ENCODE measurements around the gene TMEM213. TPM values are rescaled to one million over a fixed set of nuclear protein-coding genes. Genes with fewer than 3 reads are reported as not detected.

Gene TMEM213
- total RNA-seq, 2 donors from 2014 or later: not detected

- DNase-seq: no peak
- intact Hi-C loops (cut with DNase I): no loop called here
- ATAC-seq: no peak
Observed at GRCh38 chr7:138832966-138833365, 35.2 kb downstream of the TMEM213 start.

- DNase-seq (no peak), ATAC-seq (no peak)
- intact Hi-C loops (cut with DNase I): no loop called here
Observed at GRCh38 chr7:138833596-138833995, 35.8 kb downstream of the TMEM213 start.

- ATAC-seq: no peak
- no peak for DNase-seq
- intact Hi-C loops (cut with DNase I): no loop called here
Observed at GRCh38 chr7:138834583-138834982, 36.8 kb downstream of the TMEM213 start.

GRCh38 chr7:138835087-138835486 is 37.3 kb downstream of the TMEM213 start:
- intact Hi-C loops (cut with DNase I): no loop called here
- no peak for ATAC-seq

GRCh38 chr7:138837627-138838026 is 39.8 kb downstream of the TMEM213 start:
- ATAC-seq: peak in 1 of 2 donors; percentile 53
- intact Hi-C loops (cut with DNase I): no loop called here
- peak; percentile 62 for DNase-seq

More at GRCh38 chr7:138835087-138835486, 37.3 kb downstream of the TMEM213 start:
- DNase-seq: no peak

GRCh38 chr7:138838166-138838565 is 40.4 kb downstream of the TMEM213 start:
- DNase-seq: no peak
- no peak for ATAC-seq
- intact Hi-C loops (cut with DNase I): no loop called here

- intact Hi-C loops (cut with DNase I): no loop called here
- ATAC-seq: no peak
Observed at GRCh38 chr7:138842111-138842510, 44.3 kb downstream of the TMEM213 start.

GRCh38 chr7:138843632-138844580 is 46.1 kb downstream of the TMEM213 start:
- DNase-seq (no peak), ATAC-seq (no peak)
- intact Hi-C loops (cut with DNase I): no loop called here

More at GRCh38 chr7:138842111-138842510, 44.3 kb downstream of the TMEM213 start:
- DNase-seq: no peak

- intact Hi-C loops (cut with DNase I): no loop called here
- ATAC-seq (no peak), DNase-seq (no peak)
Observed at GRCh38 chr7:138845711-138846110, 47.9 kb downstream of the TMEM213 start.

- ATAC-seq (no peak), DNase-seq (no peak)
- intact Hi-C loops (cut with DNase I): no loop called here
Observed at GRCh38 chr7:138848056-138848980, 50.5 kb downstream of the TMEM213 start.

GRCh38 chr7:138849701-138850100 is 51.9 kb downstream of the TMEM213 start:
- no peak for DNase-seq
- no peak for ATAC-seq
- intact Hi-C loops (cut with DNase I): no loop called here

GRCh38 chr7:138852469-138852868 is 54.7 kb downstream of the TMEM213 start:
- intact Hi-C loops (cut with DNase I): no loop called here
- ATAC-seq: no peak

GRCh38 chr7:138853448-138853847 is 55.7 kb downstream of the TMEM213 start:
- no peak for ATAC-seq
- DNase-seq: no peak
- intact Hi-C loops (cut with DNase I): no loop called here

More at GRCh38 chr7:138852469-138852868, 54.7 kb downstream of the TMEM213 start:
- no peak for DNase-seq

GRCh38 chr7:138854115-138854645 is 56.4 kb downstream of the TMEM213 start:
- intact Hi-C loops (cut with DNase I): no loop called here
- ATAC-seq (no peak), DNase-seq (no peak)

- intact Hi-C loops (cut with DNase I): no loop called here
- ATAC-seq (no peak), DNase-seq (no peak)
Observed at GRCh38 chr7:138857728-138858127, 59.9 kb downstream of the TMEM213 start.

GRCh38 chr7:138861051-138861450 is 63.3 kb downstream of the TMEM213 start:
- no peak for ATAC-seq
- intact Hi-C loops (cut with DNase I): no loop called here
- DNase-seq: no peak

GRCh38 chr7:138863931-138864330 is 66.1 kb downstream of the TMEM213 start:
- intact Hi-C loops (cut with DNase I): no loop called here
- ATAC-seq: no peak

GRCh38 chr7:138864667-138865066 is 66.9 kb downstream of the TMEM213 start:
- no peak for ATAC-seq
- intact Hi-C loops (cut with DNase I): no loop called here
- DNase-seq: no peak

More at GRCh38 chr7:138863931-138864330, 66.1 kb downstream of the TMEM213 start:
- DNase-seq: no peak

- DNase-seq: no peak
- intact Hi-C loops (cut with DNase I): no loop called here
- ATAC-seq: no peak
Observed at GRCh38 chr7:138865843-138866242, 68.0 kb downstream of the TMEM213 start.

Measured in left cardiac atrium (tissue), 4 donors.